SH-SY5Y (cell line): ENCODE results near the gene RFX5.

Experiments
- GATA2 ChIP-seq: IDR thresholded peaks from 2 replicates; pipeline ENCODE4 v1.6.1; 2011; ENCODE audit warnings: mild to moderate bottlenecking, low read depth, low read length
- GATA3 ChIP-seq: IDR thresholded peaks from 2 replicates; pipeline ENCODE4 v1.6.1; 2011; ENCODE audit warnings: low read depth, mild to moderate bottlenecking, low read length, moderate library complexity

GRCh38 chr1:151377150-151377884 is 30.3 kb upstream of the RFX5 start:
- TF ChIP-seq GATA3 (no peak), GATA2 (no peak)
